Neural crest cell (in vitro differentiated cells): ENCODE measurements around the gene SMG1. TPM values are rescaled to one million over a fixed set of nuclear protein-coding genes. Genes with fewer than 3 reads are reported as not detected.
"Not testable (repeated sequence)": the region's sequence is repeated elsewhere in the genome, so short reads cannot be mapped to it uniquely, and the experiment has no call there.

Experiments used
- DNase-seq: peaks from one replicate; pipeline ENCODE4 v3.0.0; 2021; ENCODE audit warnings: low read depth, mixed read lengths, low spot score
- H3K27ac Mint-ChIP-seq: one replicate; pipeline ENCODE4 v1.8.0; 2021; ENCODE audit warnings: mild to moderate bottlenecking, mixed read lengths; ENCODE audit not compliant: unreplicated experiment
- H3K27me3 Mint-ChIP-seq: 2 replicates; pipeline ENCODE4 v1.8.0; 2021; ENCODE audit warnings: low read depth, mild to moderate bottlenecking, mixed read lengths
- H3K36me3 Mint-ChIP-seq: 2 replicates; pipeline ENCODE4 v1.8.0; 2021; ENCODE audit warnings: low read depth, mild to moderate bottlenecking, mixed read lengths
- H3K4me1 Mint-ChIP-seq: 2 replicates; pipeline ENCODE4 v1.8.0; 2021; ENCODE audit warnings: mixed read lengths
- H3K4me3 Mint-ChIP-seq: one replicate; pipeline ENCODE4 v1.8.0; 2021; ENCODE audit warnings: mild to moderate bottlenecking, mixed read lengths
- H3K9me3 Mint-ChIP-seq: 2 replicates; pipeline ENCODE4 v1.8.0; 2021; ENCODE audit warnings: mixed read lengths
- long read RNA-seq: library from polyadenylated mRNA; unstranded; transcript quantifications from one replicate; pipeline ENCODE4 v2.0.0, GENCODE V29; 2020
- total RNA-seq: library from RNA; stranded (reverse); gene quantifications from 2 replicates; pipeline ENCODE4 v1.2.1, GENCODE V29; 2021
- TF ChIP-seq, protein P1 (sequence below): fragments of 200-600 bp; sonication (generic); conservative IDR thresholded peaks from 2 replicates; pipeline ENCODE4 v1.5.0; 2021; ENCODE audit warnings: antibody characterized with exemption, mild to moderate bottlenecking

Gene SMG1
- 87.1 and 93.3 TPM in 2 replicates for total RNA-seq
- long read RNA-seq, partial matches to known transcripts = 7 of 11 reads
- long read RNA-seq, other reads (novel, unspliced or antisense) = 4 of 11 reads

DNA sequence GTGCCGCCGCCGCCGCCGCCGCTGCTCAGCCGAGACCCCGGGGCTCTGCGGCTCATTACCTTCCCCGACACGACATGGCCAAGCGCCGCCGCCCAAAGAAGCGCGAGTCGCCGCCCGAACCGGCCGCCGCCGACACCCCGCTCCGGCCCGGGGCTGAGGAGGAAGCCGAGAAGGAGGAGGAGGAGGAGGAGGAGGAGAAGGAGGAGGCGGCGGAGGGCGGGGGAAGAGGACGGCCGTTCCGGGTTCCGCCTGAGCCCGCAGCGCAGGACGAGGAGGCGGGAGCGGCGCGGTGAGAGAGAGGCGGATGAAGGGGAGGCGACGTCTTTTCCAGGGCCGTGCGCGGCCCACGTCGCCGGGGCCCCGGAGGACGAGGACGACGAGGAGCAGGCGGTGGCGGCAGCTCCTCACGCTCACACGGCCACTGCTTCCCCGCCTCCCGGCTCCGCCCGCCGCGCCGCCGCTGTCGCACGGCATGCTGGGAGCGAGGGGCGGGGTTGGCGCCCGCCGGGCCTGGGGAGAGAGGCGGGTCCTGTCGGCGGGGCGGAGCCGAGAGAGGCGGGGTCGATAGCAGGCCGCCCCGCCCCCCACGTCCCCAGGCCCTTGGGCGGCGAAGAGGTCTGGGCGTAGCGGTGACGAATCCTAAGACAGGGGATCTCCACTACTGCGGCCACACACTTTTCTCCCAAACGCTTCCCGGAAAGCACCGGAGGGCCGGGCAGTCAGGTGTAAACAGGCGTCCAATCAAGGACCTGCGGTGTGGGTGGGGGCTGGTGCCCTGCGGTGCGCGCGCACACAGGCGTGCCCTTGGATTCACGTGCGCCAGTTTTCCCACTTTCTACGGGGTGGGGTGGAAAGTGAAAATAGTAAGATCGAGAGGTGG is at the start of gene SMG1:
Gene SMG1 (minus strand): TSS at position 423 of the 880 bp plus-strand sequence. CDS start 367 bp downstream, at position 56.
- DNase-seq = peak; percentile 89
- H3K27me3 Mint-ChIP-seq, H3K9me3 Mint-ChIP-seq, H3K36me3 Mint-ChIP-seq: not testable (repeated sequence)
- peaks cover 31% of the 10 kb centered on the region for H3K4me1 Mint-ChIP-seq
- peak within 1 kb of the TSS; percentile 98 for H3K4me3 Mint-ChIP-seq
- peak within 1 kb of the TSS; percentile 90 for H3K27ac Mint-ChIP-seq

DNA sequence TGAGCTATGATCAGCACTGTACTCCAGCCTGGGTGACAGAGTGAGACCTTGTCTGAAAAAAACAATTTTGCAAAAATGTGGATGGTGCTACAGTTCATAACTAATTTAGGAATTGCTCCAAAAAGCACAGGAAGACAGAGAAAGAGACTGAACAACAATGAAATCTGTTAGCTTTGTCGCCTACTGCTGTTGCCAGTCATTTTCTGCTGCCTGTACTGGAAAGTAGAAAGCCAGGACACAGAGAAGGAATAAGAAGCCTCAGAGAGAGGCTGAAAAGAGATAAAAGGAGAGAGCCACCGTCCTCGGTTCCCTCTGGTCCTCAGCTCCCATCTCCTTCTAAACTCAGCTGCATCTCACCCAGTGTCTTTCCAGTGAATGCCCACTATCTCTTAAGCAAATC is 48.9 kb upstream of the SMG1 start:
- no peak overlapping the region for H3K27ac Mint-ChIP-seq
- H3K9me3 Mint-ChIP-seq = no peaks in the 10 kb centered on the region
- TF ChIP-seq, protein P1, sequence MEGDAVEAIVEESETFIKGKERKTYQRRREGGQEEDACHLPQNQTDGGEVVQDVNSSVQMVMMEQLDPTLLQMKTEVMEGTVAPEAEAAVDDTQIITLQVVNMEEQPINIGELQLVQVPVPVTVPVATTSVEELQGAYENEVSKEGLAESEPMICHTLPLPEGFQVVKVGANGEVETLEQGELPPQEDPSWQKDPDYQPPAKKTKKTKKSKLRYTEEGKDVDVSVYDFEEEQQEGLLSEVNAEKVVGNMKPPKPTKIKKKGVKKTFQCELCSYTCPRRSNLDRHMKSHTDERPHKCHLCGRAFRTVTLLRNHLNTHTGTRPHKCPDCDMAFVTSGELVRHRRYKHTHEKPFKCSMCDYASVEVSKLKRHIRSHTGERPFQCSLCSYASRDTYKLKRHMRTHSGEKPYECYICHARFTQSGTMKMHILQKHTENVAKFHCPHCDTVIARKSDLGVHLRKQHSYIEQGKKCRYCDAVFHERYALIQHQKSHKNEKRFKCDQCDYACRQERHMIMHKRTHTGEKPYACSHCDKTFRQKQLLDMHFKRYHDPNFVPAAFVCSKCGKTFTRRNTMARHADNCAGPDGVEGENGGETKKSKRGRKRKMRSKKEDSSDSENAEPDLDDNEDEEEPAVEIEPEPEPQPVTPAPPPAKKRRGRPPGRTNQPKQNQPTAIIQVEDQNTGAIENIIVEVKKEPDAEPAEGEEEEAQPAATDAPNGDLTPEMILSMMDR = no peak
- H3K4me1 Mint-ChIP-seq = no peaks in the 10 kb centered on the region
- H3K4me3 Mint-ChIP-seq = no peak overlapping the region
- peaks cover 17% of the 10 kb centered on the region for H3K27me3 Mint-ChIP-seq
- DNase-seq = no peak
- H3K36me3 Mint-ChIP-seq = no peaks in the 10 kb centered on the region

GRCh38 chr16:18969855-18970240 is 43.6 kb upstream of the SMG1 start:
- H3K4me1 Mint-ChIP-seq = peaks cover 9% of the 10 kb centered on the region
- TF ChIP-seq, protein P1 = no peak
- H3K27me3 Mint-ChIP-seq = no peaks in the 10 kb centered on the region
- no peak overlapping the region for H3K27ac Mint-ChIP-seq
- H3K4me3 Mint-ChIP-seq = no peak overlapping the region
- DNase-seq = no peak
- H3K36me3 Mint-ChIP-seq = no peaks in the 10 kb centered on the region
- no peaks in the 10 kb centered on the region for H3K9me3 Mint-ChIP-seq

DNA sequence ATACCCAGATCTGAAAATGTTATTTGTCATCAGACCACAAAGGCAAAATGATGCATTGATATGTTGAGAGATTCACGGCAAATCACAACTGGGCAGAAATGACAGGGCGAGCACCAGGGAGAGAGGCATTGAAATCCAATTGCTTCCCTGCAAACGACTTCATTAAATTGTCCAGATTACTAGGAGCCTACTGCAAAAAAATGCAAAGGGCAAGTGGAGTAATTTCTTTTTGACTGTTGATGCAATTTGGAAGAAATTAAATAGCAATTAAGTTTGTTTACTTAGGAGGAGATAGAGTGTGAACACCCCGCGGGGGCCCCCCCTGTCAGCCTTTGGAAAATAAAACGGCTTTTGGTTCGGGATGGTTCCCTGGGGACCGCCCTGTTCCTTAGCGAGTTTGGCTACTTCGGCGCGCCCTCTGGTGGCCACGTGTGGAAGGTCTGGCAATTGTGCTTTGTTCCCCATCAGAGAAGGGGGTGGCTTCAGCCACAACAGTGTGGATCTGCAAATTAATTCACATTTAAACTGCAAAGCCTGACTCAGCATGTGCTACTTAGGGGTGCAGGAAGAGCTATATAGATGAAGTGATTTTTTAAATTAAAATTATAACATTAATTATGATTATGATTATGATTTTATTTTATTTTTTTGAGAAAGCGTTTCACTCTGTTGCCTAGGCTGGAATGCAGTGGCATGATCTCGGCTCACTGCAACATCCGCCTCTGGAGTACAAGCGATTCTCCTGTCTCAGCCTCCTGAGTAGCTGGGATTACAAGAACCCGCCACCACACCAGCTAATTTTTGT is 43.0 kb upstream of the SMG1 start:
- Mint-ChIP-seq H3K27me3 (no peaks in the 10 kb centered on the region), H3K27ac (no peak overlapping the region), H3K9me3 (no peaks in the 10 kb centered on the region), H3K4me1 (peaks cover 9% of the 10 kb centered on the region), H3K4me3 (no peak overlapping the region), H3K36me3 (no peaks in the 10 kb centered on the region)
- TF ChIP-seq, protein P1 = peak; percentile 94
- DNase-seq = peak; percentile 93

- no peak overlapping the region for H3K27ac Mint-ChIP-seq
- no peak for DNase-seq
- TF ChIP-seq, protein P1 = no peak
- no peak overlapping the region for H3K4me3 Mint-ChIP-seq
- H3K4me1 Mint-ChIP-seq = peaks cover 9% of the 10 kb centered on the region
- H3K9me3 Mint-ChIP-seq = no peaks in the 10 kb centered on the region
- H3K36me3 Mint-ChIP-seq = no peaks in the 10 kb centered on the region
- no peaks in the 10 kb centered on the region for H3K27me3 Mint-ChIP-seq
Measured at GRCh38 chr16:18966791-18967190, 40.6 kb upstream of the SMG1 start.
